ENCODE results near the gene NPEPL1. TPM values are rescaled to one million over a fixed set of nuclear protein-coding genes. Genes with fewer than 3 reads are reported as not detected.
"Not testable (repeated sequence)": the region's sequence is repeated elsewhere in the genome, so short reads cannot be mapped to it uniquely, and the experiment has no call there.

NPEPL1 gene
- total and polyA plus RNA-seq, 2 donors = 14.8 to 59.1 TPM

DNA sequence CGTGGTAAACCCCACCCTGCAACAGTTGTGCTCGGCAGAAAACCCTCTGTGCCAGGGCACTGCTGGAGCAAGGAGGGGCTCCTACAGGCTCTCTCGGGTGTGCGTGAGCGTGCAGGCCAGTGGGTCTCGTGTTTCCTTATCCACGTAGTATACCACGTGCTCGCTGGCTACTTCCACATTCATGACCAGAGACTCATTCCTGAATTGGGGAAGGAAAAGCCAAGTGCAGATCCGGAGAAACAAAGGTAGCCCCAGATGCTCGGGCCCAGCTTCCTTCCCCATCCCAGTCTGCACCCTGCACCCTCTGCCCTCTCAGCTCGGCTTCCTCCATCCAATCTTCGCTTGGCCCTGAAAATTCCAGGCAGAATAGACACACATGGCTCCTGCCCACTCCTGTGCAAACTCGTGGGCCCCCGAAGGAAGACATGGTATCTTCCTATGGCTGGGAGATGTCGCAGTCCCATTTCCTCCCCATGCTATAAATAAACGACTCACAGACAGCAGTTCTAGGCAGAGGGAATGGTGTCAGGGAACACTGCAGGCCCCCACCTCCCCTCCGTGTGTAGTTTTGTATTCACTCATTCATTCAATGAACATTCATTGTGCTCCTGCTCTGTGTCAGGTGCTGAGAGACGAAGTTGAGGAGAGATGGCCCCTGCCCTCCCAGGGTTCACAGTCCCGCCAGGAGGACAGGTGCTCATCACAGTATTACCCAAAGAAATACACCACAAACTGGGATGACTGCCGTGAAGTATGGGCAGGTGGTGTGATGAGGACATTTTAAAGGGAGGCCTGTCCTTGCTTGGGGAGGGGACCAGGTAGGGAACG is 29.6 kb downstream of the NPEPL1 start:
- DNase-seq (ENCODE audit: extremely low spot score) = no peak
- no peak overlapping the region for H3K4me3 ChIP-seq (ENCODE audit: low read depth, low read length)
- H3K36me3 ChIP-seq (ENCODE audit: insufficient read depth) = no peaks in the 10 kb centered on the region
- no peak overlapping the region for H3K27ac ChIP-seq (ENCODE audit: low read depth)
- 60% methylated on average over 22 of the region's 22 CpGs for WGBS
- H3K4me1 ChIP-seq (ENCODE audit: insufficient read depth) = no peaks in the 10 kb centered on the region

DNA sequence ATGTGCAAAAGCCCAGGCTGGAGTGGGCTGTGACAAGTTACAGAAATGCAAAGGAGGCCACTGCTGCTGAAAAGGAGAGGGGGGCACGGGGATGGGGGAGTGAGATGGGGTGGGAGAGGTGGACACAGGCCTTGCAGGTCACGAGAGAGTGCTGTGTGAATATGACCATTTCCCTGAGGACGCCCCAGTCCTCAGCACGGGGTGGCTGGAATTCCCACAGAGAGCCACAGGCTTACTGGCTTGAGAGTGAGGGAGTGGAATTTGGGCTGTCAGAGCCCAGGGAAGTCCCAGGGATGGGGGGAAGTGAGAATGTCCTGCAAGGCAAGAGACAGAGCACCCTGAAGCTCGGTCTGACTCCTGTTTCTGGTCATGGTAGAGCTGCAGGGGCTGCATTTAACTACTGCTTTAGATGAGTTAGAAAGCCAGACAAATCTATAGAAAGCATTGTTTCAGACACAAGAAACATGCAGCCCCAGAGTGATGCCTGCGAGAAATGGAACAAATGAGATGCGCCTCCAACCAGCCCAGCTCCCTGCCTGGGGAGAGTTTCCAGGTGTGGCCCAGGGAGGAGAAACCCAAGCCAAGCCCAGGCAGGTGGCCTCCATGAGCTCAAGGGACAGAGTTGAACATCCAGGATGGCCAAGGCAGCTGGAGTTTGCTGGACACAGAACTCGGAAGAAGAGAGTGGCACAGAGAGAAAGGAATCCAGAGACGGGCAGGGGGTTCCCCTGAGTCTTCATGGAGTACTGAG is 30.5 kb downstream of the NPEPL1 start:
- WGBS = 73% methylated on average over 9 of the region's 9 CpGs
- Histone ChIP-seq H3K4me3 (ENCODE audit: low read depth, low read length) (no peak overlapping the region), H3K36me3 (ENCODE audit: insufficient read depth) (no peaks in the 10 kb centered on the region), H3K27ac (ENCODE audit: low read depth) (no peak overlapping the region), H3K4me1 (ENCODE audit: insufficient read depth) (no peaks in the 10 kb centered on the region)
- no peak for DNase-seq (ENCODE audit: extremely low spot score)

DNA sequence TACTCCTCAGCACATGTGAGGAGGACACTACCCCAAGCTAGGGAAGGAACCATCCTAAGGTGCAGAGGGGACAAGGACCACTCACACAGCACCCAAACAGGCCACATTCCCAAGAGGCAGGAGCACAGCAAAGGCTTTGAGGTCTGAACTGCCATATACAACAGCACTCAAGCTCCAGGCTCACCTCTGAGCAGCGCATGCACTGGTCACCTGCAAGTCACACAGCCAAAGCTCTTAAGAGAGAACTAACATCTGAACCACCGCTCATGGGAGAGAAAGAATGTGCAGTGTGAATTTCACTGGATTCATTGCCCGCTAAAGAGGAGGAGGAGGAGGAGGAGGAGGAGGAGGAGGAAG is 31.0 kb downstream of the NPEPL1 start:
- WGBS = 85% methylated on average over 3 of the region's 3 CpGs

DNA sequence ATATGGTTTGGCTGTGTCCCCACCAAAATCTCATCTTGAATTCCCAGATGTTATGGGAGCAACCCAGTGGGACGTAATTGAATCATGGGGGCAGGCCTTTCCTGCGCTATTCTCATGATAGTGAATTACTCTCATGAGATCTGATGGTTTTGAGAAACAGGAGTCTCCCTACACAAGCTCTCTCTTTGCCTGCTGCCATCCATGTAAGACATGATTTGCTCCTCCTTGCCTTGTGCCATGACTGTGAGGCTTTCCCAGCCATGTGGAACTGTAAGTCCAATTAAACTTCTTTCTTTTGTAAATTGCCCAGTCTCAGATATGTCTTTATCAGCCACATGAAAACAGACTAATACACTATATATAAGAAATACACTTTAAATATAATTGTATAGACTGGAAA is 33.6 kb downstream of the NPEPL1 start:
- 93% methylated on average over 2 of the region's 2 CpGs for WGBS
- H3K4me1 ChIP-seq (ENCODE audit: insufficient read depth); DNase-seq (ENCODE audit: extremely low spot score); H3K36me3 ChIP-seq (ENCODE audit: insufficient read depth); H3K4me3 ChIP-seq (ENCODE audit: low read depth, low read length); H3K27ac ChIP-seq (ENCODE audit: low read depth): not testable (repeated sequence)

More for the DNA sequence above, 31.0 kb downstream of the NPEPL1 start:
- Histone ChIP-seq H3K36me3 (ENCODE audit: insufficient read depth) (no peaks in the 10 kb centered on the region), H3K27ac (ENCODE audit: low read depth) (no peak overlapping the region), H3K4me3 (ENCODE audit: low read depth, low read length) (no peak overlapping the region), H3K4me1 (ENCODE audit: insufficient read depth) (no peaks in the 10 kb centered on the region)
- no peak for DNase-seq (ENCODE audit: extremely low spot score)

DNA sequence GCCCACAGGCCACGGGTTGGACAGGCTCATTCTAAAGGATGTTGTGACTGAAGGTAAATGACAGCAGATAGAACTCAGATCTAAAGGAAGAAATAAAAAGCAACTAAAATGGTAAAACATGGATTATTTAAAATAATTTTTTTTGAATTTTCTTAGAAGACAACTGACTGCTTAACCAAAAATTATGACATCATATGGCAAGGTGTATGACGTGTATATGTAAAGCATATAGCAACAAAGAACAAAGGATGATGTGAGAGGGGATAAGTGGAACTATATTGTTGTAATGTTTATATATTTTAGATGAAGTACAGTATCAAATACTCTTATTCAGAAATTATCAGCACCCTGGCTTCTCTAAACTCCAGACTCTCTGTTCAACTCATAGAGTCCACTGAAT is 38.6 kb downstream of the NPEPL1 start:
- Histone ChIP-seq H3K36me3 (ENCODE audit: insufficient read depth) (no peaks in the 10 kb centered on the region), H3K4me3 (ENCODE audit: low read depth, low read length) (no peak overlapping the region), H3K27ac (ENCODE audit: low read depth) (no peak overlapping the region), H3K4me1 (ENCODE audit: insufficient read depth) (no peaks in the 10 kb centered on the region)
- WGBS = 65% methylated on average over 2 of the region's 2 CpGs
- no peak for DNase-seq (ENCODE audit: extremely low spot score)

DNA sequence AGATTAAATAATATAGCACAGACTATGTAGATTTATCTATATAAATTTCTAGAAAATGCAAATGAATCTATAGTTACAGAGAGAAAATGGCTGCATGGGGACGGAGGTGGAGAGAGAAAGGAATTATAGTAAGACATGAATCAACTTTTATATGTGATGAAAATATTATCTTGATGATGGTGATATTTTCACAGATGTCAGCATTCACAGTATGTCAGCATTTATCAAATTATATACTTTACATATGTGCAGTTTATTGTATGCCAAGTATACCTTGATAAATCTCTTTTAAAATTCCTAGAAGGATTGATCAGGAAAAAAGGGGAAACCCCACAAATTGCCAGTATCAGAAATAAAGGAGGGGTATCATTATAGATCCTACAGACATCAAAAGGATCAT is 44.6 kb downstream of the NPEPL1 start:
- Histone ChIP-seq H3K36me3 (ENCODE audit: insufficient read depth) (no peaks in the 10 kb centered on the region), H3K4me1 (ENCODE audit: insufficient read depth) (no peaks in the 10 kb centered on the region), H3K4me3 (ENCODE audit: low read depth, low read length) (no peak overlapping the region), H3K27ac (ENCODE audit: low read depth) (no peak overlapping the region)
- 73% methylated on average over 1 of the region's 1 CpG for WGBS
- no peak for DNase-seq (ENCODE audit: extremely low spot score)

DNA sequence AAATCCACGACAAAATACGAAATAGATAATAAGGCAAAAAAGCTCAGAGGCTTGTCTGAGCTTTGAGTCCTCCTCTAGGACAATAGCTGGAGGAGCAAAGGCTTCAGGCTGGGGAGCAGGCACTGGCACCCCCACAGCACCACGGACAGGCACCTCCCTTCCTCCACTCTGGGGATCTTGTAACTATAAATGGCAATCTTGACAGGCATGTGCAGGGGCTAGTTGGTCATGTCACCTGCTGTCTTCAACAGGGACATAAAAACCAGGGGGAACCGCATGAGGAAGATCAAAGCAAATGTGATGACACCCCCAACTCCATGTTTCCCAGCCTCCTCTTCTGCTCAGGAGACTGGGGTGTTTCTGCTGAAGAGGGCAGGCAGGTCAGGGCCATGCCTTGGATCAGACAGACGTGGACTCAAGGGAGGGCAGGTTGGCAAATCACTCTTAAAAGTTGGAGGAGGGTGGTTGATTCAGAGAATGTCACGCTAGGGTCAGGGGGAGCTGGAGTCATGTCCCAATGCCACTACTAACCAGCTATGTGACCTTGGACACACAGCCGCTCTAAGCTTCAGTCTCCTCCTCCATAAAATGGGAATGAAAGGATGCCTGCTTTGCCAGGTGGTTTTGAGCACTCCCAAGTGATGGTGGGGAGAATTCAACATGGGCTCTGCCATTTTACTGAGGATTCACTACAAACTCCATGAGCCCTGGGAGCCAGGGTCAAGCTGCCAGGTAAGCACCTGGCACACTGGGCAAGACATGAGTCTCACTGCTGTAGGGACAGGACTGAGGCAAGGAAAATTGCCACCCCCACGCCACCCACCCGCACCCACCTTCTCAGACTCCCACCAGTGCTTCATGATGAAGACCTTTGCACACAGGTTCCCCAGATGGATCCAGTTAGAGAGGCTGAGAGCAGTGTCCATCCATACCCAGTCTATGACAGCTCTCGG is 48.0 kb downstream of the NPEPL1 start:
- no peak for DNase-seq (ENCODE audit: extremely low spot score)

DNA sequence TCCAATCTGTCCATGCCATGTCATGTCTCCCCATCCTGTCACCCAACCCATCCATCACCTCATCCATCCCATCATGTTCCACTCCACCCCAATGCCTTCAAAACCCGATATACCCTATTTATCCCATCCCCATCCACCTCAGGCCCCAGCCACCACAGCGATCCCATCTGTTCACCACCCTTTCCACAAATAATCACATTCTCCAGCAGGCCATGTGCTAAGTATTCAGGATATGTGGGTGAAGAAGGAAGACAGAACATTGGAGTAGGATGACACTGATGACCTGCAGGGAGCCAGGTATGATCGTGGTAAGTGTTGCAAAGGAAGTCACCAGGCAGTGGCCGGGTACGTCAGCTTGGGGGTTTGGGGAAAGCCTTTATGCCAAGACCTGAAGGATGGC is 48.8 kb downstream of the NPEPL1 start:
- no peaks in the 10 kb centered on the region for H3K36me3 ChIP-seq (ENCODE audit: insufficient read depth)
- H3K4me1 ChIP-seq (ENCODE audit: insufficient read depth) = no peaks in the 10 kb centered on the region
- H3K27ac ChIP-seq (ENCODE audit: low read depth) = no peak overlapping the region
- no peak for DNase-seq (ENCODE audit: extremely low spot score)
- 89% methylated on average over 5 of the region's 5 CpGs for WGBS
- H3K4me3 ChIP-seq (ENCODE audit: low read depth, low read length) = no peak overlapping the region

More for the DNA sequence above, 48.0 kb downstream of the NPEPL1 start:
- Histone ChIP-seq H3K27ac (ENCODE audit: low read depth) (no peak overlapping the region), H3K4me3 (ENCODE audit: low read depth, low read length) (no peak overlapping the region), H3K4me1 (ENCODE audit: insufficient read depth) (no peaks in the 10 kb centered on the region), H3K36me3 (ENCODE audit: insufficient read depth) (no peaks in the 10 kb centered on the region)
- WGBS = 83% methylated on average over 10 of the region's 10 CpGs

DNA sequence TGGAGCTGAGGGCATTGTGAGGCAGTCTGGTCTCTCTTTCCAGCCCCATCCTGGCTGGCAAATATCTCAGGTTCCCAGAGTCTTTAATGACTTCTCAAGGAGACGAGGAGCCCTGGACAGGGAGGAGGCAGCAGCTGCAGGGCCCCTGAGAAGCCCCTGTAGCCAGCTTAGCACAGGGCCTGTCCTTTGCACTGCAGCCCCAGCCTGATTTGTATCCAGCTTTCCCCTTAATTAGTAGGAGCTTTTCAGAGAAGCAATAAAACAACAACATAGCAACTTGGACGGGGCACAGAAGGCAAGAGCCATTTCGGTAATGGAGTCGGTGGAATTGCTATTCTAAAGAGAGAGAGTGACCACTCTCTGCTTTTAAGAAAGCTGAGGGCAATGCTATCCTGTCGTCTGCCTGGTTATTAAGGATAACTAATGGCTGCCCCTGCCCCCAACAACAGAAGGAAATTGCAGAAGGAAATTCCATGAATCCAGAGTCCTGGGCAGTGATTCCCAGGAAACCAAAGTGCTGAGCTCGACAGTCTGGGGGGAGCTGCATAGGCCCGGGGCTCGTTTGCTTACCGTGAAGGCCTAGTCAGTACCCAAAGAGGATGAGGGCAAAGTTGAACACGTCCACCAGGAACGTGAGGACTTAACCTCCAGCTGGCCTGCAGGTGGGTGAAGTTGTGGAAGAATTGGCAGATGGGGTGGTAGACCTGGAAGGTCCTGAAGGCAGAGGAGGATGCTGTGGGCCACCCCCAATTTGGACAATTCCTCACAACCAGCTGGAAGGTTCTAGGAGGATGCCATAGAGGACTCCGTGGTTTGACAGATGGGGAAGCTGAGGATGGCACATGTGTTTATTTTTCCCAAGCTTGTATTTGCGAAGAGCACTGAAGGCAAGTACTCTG is 50.3 kb downstream of the NPEPL1 start:
- Histone ChIP-seq H3K4me3 (ENCODE audit: low read depth, low read length) (no peak overlapping the region), H3K4me1 (ENCODE audit: insufficient read depth) (no peaks in the 10 kb centered on the region), H3K27ac (ENCODE audit: low read depth) (no peak overlapping the region), H3K36me3 (ENCODE audit: insufficient read depth) (no peaks in the 10 kb centered on the region)
- WGBS = 44% methylated on average over 13 of the region's 13 CpGs
- no peak for DNase-seq (ENCODE audit: extremely low spot score)

DNA sequence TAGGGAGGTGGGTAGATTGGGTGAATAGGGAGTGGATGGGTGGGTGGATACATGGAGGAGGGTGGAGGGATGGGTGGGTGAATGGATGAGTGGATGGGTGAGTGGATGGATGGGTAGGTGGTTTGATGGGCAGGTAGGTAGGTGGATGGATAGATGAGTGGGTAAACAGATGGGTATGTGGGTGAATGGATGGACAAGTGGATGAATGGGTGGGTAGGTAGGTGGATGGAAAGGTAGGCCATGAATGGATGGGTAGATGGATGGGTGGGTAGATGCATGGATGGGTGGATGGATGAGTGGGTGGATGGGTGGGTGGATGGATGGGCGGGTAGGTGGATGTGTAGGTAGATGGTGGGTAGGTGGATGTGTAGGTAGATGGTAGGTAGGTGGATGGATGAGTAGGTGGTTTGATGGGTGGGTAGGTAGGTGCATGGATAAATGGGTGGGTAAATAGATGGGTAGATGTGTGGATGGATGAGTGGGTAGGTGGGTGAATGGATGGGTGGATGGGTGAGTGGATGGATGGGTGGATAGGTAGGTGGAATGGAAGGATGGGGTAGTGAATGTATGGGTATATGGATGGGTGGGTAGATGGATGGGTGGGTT is 51.4 kb downstream of the NPEPL1 start:
- no peaks in the 10 kb centered on the region for H3K4me1 ChIP-seq (ENCODE audit: insufficient read depth)
- no peak for DNase-seq (ENCODE audit: extremely low spot score)
- H3K36me3 ChIP-seq (ENCODE audit: insufficient read depth) = no peaks in the 10 kb centered on the region
- 85% methylated on average over 1 of the region's 1 CpG for WGBS
- H3K27ac ChIP-seq (ENCODE audit: low read depth) = no peak overlapping the region
- H3K4me3 ChIP-seq (ENCODE audit: low read depth, low read length) = no peak overlapping the region

DNA sequence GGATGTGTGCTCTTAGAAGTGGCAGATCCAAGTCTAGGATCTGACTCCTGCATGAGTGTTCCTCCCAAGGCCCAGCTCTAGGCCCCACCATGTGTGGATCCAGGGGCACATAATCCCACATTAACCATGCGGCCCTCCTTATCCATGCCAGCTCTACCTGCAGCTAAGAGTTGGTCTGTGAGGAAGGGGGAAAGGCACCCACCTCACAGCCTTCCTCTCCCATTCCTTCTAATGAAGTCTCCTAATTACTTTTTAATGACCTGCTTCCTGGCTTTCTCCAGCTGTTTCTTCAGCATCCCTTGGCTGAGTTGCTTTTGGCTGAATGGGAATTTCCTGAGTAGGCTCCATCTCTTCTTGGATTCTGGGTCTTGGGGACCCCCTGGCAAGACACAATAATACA is 52.2 kb downstream of the NPEPL1 start:
- 87% methylated on average over 1 of the region's 1 CpG for WGBS
- Histone ChIP-seq H3K27ac (ENCODE audit: low read depth) (no peak overlapping the region), H3K36me3 (ENCODE audit: insufficient read depth) (no peaks in the 10 kb centered on the region), H3K4me1 (ENCODE audit: insufficient read depth) (no peaks in the 10 kb centered on the region), H3K4me3 (ENCODE audit: low read depth, low read length) (no peak overlapping the region)
- no peak for DNase-seq (ENCODE audit: extremely low spot score)

DNA sequence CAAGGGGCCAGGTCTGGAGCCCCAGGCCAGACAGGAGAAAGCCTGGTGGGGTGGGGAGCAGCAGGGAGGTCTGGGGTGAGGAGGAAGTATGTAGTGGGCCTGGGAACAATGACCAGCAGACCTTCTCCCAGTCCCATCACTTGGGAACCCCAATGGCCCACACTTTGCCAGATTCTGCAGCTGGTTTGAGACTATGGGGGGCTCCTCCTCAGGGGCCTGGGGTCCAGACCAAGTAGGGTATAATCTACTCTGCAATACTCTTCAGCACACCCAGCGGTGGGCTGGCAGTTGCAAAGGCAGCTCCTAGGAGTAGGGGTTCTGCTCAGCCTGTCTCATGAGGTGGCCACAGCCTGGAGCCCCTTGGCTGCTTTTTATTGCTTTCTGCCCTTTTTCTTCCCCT is 52.8 kb downstream of the NPEPL1 start:
- WGBS = 97% methylated on average over 1 of the region's 1 CpG
- no peak for DNase-seq (ENCODE audit: extremely low spot score)
- Histone ChIP-seq H3K36me3 (ENCODE audit: insufficient read depth) (no peaks in the 10 kb centered on the region), H3K4me1 (ENCODE audit: insufficient read depth) (no peaks in the 10 kb centered on the region), H3K4me3 (ENCODE audit: low read depth, low read length) (no peak overlapping the region), H3K27ac (ENCODE audit: low read depth) (no peak overlapping the region)
